Kasumi-1 (cell line): ENCODE measurements around the gene LTB4R.

Experiments
- DNase-seq, 2 experiments: peaks; one replicate each; lab custom pipeline; 2025; lab: John Stamatoyannopoulos, UW

LTB4R gene

DNA sequence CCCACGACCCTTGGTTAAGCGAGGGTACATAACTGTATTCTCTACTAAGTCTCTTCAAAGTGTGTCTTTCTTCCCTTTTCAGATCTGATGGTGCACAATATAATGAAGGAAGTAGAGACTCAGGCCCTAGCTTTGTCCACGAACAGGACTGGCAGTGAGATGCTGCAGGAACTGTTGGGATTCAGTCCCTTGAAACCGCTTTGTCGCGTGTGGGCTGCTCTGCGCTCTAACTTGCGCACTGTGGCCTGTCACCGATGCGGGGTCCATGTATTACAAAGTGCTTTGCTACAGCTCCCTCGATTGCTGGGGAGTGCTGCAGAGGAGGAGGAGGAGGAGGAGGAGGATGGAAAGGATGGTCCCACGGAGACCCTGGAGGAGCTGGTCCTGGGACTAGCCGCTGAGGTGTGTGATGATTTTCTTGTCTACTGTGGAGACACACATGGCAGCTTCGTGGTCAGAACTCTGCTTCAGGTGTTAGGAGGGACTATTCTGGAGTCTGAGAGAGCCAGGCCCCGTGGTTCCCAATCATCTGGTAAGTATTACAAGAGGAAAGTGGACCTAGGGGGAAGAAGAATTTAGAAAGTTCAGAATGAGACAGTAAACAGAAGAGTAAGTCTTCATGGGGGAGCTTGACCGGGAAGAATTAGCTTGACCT is 10.8 kb upstream of the LTB4R start:
- DNase-seq: no peak

DNA sequence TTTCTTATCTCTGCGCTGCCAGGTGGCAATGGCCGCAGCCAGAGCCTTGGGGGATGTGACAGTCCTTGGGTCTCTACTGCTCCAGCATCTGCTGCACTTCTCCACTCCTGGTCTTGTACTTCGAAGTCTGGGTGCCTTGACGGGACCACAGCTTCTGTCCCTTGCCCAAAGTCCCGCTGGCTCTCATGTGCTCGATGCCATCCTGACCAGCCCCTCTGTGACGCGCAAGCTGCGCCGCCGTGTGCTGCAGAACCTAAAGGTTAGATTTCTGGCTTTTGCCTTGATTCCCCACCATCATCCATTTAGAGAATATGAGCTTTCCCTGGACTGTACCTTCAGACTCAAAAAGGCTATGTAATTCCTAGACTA is 7.3 kb upstream of the LTB4R start:
- DNase-seq: no peak

DNA sequence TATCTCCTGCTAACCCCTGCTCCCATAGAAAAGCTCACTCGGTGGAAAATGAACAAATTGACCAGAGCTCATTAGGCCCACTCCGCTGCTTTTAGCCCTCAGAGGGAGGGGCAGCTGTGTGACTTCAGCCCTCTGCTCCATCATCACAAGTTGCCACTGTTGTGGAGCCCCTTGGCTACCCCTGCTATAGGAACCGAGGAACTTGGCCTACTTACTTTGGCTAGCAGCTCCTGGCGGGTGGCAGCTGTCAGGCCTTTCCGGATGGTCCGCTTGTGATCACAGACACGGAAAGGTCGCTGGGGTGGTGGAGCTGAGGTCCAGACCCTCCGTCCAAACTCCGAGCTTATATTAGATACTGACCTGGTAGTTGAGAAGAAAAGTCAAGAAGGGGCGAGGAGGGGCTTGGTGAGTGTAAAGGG is 4.1 kb upstream of the LTB4R start:
- no peak for DNase-seq

DNA sequence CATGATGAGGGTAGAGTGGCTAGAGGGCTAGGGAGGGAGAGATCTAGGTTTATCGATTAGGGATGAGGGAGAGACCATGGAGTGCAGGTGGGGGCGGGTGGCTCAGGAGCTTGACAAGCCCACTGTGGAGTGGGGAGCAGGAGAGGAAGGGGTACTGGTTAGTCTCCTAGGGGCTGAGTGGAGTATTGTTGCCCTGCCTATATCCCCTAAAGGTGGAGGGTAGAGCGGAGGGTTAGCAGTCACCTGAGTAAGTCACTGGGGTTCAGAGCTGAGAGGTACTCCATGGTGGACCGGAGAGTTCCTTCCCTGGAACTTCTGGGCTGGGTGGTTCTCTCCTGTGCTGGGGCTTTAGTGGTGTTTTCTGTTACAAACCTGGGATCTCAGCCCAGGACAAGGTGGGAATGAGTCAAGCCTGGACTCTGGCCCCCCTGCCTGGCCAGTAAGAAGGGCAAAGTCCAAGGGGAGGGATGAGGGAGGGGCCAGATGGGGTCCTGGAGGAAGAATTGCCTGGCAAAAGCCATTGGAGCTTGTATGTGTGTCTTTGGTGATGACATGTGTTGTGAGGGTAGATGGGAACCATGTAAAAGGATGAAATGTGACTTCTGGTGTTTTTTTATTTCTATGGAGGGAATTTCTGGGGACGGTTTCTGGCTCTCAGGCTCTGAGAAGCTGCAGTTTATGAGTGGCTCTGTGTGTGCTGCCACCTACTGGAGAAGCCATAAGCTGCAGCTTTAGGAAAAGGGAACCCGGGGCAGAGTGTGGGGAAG is 3.5 kb upstream of the LTB4R start, which contains the start of gene CIDEB:
Gene CIDEB, minus strand, starts transcription at position 403 of the 767 bp plus-strand sequence. Its CDS starts 119 bp downstream, at position 284.
- peak; percentile 63 to 81 for DNase-seq

DNA sequence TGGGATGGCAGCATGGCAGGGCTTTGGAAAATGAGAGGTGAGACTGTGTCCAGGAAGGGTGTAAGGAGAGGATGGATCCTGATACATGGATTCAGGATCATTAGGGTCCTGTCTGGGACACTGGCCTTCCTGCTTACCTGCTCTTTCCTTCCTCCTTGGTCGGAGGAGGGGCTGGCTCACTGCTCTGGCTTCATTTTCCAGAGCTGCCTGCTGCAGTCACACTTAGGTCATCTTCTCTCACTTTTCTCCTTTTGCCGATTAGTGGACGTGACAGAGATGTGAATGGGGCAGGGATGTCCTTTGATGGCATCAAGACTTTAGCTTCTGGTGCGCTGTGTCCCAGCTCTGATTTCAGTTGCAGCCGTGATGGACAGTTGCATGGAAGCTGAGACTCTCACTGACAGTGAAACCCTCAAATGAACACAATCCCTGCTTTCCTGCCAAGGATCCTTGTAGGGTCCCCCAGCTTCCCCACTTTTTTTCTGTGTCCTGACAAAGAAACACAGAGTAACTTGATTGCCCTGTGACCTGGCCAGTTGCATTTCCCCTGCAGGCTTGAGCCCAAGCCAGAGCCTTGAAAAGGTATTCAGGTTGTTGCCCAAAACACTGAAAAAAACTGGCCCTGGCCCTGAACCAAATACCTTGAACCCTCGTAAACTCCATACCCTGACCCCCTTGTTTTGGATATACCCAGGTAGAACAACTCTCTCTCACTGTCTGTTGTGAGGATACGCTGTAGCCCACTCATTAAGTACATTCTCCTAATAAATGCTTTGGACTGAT is 2.8 kb upstream of the LTB4R start:
- DNase-seq: no peak

DNA sequence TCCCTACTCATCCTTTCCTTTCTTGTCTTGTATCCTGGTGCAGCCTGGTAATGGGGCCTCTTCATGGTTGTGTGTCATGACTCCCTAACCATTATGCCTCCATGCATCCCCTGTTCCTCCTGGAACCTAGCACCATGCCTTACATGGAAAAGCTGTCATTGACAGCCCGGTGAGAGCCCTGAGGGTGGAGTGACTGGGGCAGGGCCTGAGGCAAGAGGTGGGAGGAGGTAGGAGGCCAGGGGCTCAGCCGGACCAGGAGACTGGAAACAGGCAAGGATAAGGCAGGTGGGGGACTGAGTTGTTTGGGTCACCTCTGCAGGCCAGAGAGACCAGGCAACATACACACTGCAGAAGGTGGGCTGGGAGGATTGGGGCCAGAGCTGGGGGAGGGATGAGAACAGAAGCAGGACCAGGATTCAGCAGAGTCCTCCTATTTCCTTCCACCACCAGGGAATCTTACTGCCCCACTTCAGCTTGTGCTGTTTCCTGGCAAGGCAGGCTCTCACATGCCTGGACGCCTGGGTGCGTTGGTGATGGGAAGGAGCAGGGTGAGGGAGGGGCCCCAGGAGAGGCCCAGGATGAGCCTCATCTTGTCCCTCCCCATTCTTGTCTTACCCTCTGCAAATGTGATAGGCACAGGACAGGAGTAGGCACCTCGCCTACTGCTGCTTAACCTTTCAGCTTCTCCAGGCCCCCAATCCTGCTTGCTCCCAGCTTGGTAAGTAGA is 1.6 kb upstream of the LTB4R start, which contains the start of gene LTB4R2:
Gene LTB4R2, plus strand, starts transcription at position 603 of the 727 bp plus-strand sequence. CDS start 525 bp downstream, outside the sequence.
- no peak for DNase-seq

DNA sequence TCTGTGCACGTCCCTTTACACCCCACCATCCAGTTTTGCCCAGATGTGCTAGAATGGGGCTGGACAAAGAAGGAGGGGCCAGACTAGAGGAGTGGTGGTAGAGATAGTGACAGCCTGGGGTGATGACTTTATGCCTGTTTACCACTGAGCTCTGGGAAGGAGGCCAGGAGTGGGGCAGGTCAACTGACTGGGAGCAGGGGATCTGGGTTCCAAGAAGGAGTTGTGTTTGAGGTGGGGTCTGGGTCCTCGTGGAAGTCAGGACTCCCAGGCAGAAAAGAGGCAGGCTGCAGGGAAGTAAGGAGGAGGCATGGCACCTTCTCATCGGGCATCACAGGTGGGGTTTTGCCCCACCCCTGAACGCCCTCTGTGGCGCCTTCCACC is 1.0 kb upstream of the LTB4R start:
- DNase-seq: no peak

DNA sequence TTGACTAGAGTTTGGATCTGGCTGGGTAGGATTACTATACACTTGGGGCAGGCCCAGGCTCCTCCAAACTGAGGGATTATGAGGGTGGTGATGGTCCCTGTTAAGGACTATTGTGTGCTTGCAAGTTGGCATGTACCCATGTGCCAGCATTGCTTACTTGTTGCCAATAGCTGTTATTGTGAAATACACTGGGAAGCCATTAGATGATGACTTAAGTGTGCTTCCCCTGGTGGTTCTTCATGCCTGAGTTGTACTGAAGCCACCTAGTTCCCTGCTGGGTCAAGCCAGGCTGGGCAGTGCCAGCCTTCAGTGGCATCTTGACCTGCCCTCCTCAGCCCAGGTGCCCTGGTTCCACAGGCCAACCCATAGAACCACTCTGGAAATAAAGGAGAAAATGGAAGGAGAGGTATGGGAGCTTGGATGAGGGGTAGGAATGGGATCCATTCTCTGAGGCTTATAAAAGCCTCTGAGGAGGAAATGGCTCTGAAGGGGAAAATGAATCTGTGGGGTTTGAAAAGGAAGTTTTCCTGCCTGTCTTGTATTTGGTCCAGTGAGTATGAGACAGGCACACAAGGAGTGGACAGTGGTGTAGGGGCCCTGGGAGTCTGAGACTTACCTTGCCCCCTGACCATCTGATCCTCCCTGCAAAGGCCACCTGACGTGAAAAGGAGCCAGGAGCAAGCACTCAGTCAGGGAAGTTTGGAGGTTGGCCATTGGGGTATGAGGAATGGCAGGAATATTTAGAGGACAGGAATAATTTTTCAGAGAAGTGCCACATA is 724 bp downstream of the LTB4R start:
- no peak for DNase-seq

DNA sequence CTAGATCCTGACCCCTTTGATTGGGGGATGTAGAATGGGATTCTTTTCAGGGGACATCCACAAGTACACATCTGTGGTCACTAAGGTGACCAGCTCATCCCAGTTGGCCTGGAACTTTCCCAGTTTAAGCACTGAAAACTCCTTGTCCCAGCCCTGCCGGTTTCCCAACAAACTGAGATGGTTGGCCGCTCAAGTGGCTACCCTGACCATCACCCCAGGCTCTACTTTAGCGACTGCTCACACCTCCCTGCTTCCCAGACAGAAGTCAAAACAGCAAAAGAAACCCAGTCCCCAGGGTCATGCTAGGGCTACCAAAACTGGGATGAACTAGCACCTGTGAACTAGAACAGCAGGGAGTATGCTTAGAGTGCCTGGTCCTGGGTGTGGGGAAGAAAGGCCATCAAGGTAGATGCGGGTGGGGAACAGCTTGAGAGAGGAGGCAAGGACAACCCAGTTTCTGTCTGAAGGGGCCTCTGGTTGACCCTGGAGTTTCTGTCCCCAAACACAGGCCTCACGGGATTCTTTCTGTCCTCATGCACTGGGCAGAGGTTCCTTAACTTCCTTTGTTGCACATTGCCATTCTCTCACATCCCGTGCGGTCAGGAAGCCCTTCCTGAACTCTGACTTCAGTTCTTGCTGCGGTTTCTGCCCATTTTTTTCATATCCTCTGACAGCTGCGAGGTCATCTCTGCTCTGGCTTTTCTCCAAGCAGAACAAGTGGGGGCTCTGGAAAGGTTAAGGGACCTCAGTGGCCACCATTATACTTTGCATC is 1.6 kb downstream of the LTB4R start:
- DNase-seq: peak; percentile 89 to 90

DNA sequence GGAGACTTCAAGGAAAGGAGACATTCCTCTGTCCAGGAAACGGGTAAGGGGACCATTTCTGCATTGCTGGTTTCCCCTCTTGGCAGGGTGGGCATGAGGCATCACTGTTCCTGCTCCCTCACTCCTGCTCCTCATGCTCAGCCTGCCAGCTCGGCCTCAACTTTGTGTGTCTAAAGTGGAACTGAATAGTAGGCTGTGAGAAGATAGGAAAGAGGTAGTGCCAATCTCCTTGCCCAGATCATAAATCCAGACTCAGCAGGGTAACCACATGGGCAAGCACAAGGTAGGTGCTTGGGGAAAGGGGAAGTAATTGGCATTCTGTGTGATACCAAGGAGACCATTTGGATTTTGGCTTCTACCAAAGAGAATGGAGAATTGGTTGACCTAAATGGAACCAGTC is 2.6 kb downstream of the LTB4R start:
- no peak for DNase-seq

DNA sequence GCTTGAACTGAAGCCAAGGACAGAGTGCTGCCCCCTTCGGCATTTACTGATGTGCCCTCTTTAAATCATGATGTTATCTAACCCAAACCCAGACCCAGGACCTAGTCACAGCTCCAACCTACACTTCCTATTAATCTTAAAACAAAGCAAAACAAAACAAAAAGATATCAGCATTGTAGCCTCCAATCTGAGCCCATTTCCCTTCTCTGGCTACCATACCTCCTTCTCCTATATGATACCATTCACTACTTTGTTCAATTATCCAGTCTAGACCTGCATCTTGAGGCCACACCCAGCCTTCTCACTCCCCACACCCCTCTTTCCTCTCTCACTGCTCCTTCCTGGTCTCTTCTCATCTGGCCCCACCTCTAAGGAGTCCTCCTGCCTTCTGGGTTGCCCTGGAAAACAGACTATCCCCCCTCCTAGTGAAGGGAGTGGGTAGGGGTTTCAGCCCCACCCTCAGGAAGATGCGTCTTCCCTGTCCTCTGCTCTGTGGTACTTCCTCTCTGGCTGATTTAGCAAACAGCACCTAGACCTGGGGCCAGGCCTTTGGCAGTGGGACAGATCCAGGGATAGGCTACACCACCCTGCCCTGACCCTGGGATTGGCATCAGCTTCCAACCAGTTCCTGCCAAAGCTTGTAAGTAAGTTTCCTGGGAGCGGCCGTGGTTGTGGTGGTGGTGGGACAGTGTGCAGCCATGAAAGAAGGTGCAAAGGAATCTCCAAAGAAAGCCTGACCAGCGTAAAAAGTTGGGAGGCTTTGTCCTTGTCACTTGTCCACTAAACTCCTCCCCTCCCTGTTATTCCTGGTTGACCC is 3.3 kb downstream of the LTB4R start:
- no peak for DNase-seq

DNA sequence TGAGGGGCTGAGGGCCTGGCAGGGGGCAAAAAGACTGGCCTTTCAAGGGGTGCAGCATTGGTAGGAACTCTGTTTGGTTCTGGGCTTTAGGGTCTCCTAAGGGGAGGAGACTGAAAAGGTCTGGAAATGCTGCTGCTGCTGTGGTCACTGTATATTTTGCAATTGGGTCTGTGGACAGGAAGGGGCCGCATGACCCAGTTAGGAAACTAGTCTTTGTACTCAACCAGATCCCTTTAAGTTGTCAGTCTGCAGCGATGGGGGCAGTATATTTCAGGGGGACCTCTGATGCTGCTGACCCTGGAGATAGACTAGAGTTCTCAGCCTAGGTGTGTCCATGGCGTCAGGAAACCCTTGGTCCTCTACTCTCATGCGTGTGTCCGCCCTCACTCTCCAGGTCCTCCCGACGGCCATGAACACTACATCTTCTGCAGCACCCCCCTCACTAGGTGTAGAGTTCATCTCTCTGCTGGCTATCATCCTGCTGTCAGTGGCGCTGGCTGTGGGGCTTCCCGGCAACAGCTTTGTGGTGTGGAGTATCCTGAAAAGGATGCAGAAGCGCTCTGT is 4.0 kb downstream of the LTB4R start:
- no peak for DNase-seq

DNA sequence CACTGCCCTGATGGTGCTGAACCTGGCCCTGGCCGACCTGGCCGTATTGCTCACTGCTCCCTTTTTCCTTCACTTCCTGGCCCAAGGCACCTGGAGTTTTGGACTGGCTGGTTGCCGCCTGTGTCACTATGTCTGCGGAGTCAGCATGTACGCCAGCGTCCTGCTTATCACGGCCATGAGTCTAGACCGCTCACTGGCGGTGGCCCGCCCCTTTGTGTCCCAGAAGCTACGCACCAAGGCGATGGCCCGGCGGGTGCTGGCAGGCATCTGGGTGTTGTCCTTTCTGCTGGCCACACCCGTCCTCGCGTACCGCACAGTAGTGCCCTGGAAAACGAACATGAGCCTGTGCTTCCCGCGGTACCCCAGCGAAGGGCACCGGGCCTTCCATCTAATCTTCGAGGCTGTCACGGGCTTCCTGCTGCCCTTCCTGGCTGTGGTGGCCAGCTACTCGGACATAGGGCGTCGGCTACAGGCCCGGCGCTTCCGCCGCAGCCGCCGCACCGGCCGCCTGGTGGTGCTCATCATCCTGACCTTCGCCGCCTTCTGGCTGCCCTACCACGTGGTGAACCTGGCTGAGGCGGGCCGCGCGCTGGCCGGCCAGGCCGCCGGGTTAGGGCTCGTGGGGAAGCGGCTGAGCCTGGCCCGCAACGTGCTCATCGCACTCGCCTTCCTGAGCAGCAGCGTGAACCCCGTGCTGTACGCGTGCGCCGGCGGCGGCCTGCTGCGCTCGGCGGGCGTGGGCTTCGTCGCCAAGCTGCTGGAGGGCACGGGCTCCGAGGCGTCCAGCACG is 4.7 kb downstream of the LTB4R start:
- no peak for DNase-seq

DNA sequence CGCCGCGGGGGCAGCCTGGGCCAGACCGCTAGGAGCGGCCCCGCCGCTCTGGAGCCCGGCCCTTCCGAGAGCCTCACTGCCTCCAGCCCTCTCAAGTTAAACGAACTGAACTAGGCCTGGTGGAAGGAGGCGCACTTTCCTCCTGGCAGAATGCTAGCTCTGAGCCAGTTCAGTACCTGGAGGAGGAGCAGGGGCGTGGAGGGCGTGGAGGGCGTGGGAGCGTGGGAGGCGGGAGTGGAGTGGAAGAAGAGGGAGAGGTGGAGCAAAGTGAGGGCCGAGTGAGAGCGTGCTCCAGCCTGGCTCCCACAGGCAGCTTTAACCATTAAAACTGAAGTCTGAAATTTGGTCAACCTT is 5.3 kb downstream of the LTB4R start:
- DNase-seq: no peak

DNA sequence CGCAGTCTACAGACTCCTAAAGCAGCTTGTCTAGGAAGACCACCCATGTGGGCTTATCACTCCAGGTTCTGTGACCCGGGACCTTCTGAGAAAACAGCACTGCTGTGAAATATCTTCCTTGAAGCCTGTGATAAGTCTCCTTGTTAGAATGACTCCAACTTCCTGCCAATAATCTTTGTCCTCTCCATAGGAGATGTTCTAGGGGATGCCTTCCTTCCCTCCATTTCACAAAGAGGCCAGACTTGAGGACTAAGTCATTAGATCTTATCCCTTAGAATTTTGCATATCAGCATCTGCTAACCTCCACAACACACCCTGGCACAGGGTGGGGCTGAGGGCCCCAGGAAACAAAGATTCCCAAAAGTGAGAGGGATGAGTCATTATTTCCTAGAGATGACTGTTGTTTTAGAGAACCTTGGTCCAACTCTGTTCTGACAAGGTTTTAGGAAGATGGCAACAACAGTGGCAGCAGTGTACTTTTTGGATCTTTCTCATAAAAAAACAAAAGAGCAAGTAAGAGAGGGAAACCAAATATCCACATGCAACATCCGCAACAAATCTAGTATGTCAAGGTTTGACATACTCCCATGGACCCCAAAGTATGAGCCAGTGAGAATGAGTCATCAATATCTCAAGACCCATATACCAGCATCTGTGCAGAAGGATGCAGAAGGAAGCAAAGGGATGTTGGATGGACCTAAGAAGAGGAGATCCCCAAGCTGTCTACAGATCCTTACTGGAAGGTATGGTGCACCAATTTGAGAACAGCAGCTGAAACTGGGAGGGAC is 6.0 kb downstream of the LTB4R start:
- no peak for DNase-seq

DNA sequence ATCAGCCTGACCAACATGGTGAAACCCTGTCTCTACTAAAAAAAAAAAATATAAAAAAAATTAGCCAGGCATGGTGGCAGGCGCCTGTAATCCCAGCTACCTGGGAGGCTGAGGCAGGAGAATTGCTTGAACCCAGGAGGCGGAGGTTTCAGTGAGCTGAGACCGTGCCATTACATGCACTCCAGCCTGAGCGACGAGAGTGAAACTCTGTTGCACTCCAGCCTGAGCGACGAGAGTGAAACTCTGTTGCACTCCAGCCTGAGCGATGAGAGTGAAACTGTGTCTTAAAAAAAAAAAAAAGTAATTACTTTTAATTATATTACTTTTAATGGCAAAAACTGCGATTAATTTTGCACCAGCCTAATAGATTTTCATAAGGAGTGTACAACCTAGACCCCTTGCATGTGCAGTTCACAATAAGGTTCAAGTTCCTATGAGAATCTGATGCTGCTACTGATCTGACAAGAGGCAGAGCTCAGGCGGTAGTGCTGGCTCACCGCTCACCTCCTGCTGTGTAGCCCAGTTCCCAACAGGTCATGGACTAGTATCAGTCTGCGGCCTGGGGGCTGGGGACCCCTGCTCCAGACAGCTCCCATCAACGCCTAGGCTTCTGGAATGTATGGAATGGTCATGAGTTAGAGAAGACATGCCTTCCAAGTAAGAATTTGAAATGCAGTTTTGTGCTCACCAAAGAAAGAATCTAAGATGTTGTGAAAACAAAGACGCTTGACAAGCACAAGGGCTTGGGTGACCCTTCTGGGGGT is 10.1 kb downstream of the LTB4R start:
- DNase-seq: no peak

DNA sequence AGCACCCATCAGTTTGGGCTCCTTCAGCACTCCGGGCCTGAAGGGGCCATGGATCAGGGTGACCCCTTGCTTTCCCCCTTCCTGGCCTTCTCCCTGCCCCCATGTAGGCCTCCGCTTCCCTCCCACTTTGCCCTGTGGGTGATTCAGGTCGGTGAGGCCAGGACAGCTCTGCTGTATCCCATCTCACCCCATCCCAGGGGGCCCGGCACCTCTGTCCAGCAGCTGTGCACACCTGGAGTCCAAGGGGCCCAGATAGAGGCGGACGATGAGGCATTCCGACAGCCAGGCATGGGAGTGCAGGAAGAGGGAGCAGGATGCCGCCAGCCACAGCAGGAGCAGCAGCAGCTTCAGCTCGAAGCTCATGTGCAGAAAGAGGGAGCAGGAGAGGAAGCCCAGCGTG is 11.4 kb downstream of the LTB4R start:
- DNase-seq: no peak
